Glutamatergic neuron (in vitro differentiated cells): Measurements from ENCODE around the gene TNFRSF25. TPM values are rescaled to one million over a fixed set of nuclear protein-coding genes. Genes with fewer than 3 reads are reported as not detected.

ENCODE experiments used
- DNase-seq: peaks from one replicate; pipeline ENCODE4 v3.0.0; 2022
- H3K27ac Mint-ChIP-seq: one replicate; pipeline ENCODE4 v1.8.0; 2020; ENCODE audit warnings: mild to moderate bottlenecking, mixed read lengths, inconsistent platforms; ENCODE audit not compliant: unreplicated experiment
- H3K27me3 Mint-ChIP-seq: one replicate; pipeline ENCODE4 v1.8.0; 2020; ENCODE audit warnings: mild to moderate bottlenecking, moderate library complexity, mixed read lengths, inconsistent platforms; ENCODE audit not compliant: unreplicated experiment
- H3K36me3 Mint-ChIP-seq: one replicate; pipeline ENCODE4 v1.8.0; 2020; ENCODE audit warnings: mild to moderate bottlenecking, mixed read lengths, inconsistent platforms; ENCODE audit not compliant: unreplicated experiment
- H3K4me1 Mint-ChIP-seq: one replicate; pipeline ENCODE4 v1.8.0; 2020; ENCODE audit warnings: mild to moderate bottlenecking, low read depth, mixed read lengths, inconsistent platforms; ENCODE audit not compliant: unreplicated experiment
- H3K4me3 Mint-ChIP-seq: one replicate; pipeline ENCODE4 v1.8.0; 2020; ENCODE audit warnings: mild to moderate bottlenecking, mixed read lengths, inconsistent platforms; ENCODE audit not compliant: unreplicated experiment
- H3K9me3 Mint-ChIP-seq: one replicate; pipeline ENCODE4 v1.8.0; 2020; ENCODE audit warnings: mild to moderate bottlenecking, moderate library complexity, mixed read lengths, inconsistent platforms; ENCODE audit not compliant: unreplicated experiment
- microRNA-seq: library from miRNA; unstranded; fragments of <30 nt; microRNA quantifications from one replicate; pipeline ENCODE4, GENCODE V29; 2020; ENCODE audit not compliant: unreplicated experiment
- total RNA-seq: library from RNA; stranded (reverse); fragmentation: NEBNext Ultra II Directional; extraction: Animal tissue kit (Norgen Biotek cat#: 25700); gene quantifications from one replicate; pipeline ENCODE4 v1.2.1, GENCODE V29; 2021; ENCODE audit not compliant: unreplicated experiment
- TF ChIP-seq, protein P1 (sequence below): fragments of 200-600 bp; sonication (generic); IDR thresholded peaks from one replicate; pipeline ENCODE4 v1.5.0; 2021; ENCODE audit not compliant: partially characterized antibody, unreplicated experiment

Gene TNFRSF25
- total RNA-seq, 1 donor from 2014 or later = 47.5 TPM

DNA sequence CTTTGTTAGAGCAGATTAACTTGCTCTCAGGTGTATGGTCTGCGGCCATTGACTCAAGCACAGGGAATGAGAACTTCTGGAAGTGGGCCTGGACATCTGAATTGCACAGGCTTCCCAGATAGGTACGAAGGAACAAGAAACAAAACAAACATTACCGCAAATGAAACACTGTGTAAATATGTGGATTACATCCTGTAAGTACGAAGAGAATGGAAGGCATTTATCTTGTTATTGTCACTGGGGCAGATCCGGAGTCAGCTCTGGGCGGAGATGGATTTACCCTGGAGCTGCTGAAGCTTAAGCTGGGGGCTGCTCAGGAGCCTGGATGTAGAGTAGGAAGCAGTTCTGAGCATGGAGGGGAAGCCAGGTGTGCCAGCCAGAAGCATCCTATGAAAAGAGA is 53.1 kb downstream of the TNFRSF25 start:
- Mint-ChIP-seq H3K9me3 (peaks cover 4% of the 10 kb centered on the region), H3K27me3 (peaks cover 12% of the 10 kb centered on the region), H3K4me3 (no peak overlapping the region), H3K36me3 (no peaks in the 10 kb centered on the region), H3K4me1 (peaks cover 8% of the 10 kb centered on the region), H3K27ac (no peak overlapping the region)
- no peak for DNase-seq
- TF ChIP-seq, protein P1, sequence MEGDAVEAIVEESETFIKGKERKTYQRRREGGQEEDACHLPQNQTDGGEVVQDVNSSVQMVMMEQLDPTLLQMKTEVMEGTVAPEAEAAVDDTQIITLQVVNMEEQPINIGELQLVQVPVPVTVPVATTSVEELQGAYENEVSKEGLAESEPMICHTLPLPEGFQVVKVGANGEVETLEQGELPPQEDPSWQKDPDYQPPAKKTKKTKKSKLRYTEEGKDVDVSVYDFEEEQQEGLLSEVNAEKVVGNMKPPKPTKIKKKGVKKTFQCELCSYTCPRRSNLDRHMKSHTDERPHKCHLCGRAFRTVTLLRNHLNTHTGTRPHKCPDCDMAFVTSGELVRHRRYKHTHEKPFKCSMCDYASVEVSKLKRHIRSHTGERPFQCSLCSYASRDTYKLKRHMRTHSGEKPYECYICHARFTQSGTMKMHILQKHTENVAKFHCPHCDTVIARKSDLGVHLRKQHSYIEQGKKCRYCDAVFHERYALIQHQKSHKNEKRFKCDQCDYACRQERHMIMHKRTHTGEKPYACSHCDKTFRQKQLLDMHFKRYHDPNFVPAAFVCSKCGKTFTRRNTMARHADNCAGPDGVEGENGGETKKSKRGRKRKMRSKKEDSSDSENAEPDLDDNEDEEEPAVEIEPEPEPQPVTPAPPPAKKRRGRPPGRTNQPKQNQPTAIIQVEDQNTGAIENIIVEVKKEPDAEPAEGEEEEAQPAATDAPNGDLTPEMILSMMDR = no peak

Small RNA genes lying within 50 kb of the gene (microRNA-seq; reads per million reads assigned to microRNA genes)
- gene MIR4252 = not detected

Other genes with a start within 250 kb of the TNFRSF25 start
- gene ICMT, start 230.2 kb downstream of the TNFRSF25 start, total RNA-seq = 55.5 TPM
- 0.66 TPM for gene HES3, start 222.0 kb downstream of the TNFRSF25 start, total RNA-seq
- 174 TPM for gene GPR153, start 205.1 kb downstream of the TNFRSF25 start, total RNA-seq
- 175 TPM for gene ACOT7, start 72.4 kb downstream of the TNFRSF25 start, total RNA-seq
- 54.6 TPM for gene HES2, start 46.3 kb downstream of the TNFRSF25 start, total RNA-seq
- 25.7 TPM for gene ESPN, start 41.4 kb downstream of the TNFRSF25 start, total RNA-seq
- 53.0 TPM for gene PLEKHG5, start 25.5 kb upstream of the TNFRSF25 start, total RNA-seq
- 34.5 TPM for gene NOL9, start 88.3 kb upstream of the TNFRSF25 start, total RNA-seq
- not detected for gene TAS1R1, start 89.1 kb upstream of the TNFRSF25 start, total RNA-seq
- 39.0 TPM for gene ZBTB48, start 113.8 kb upstream of the TNFRSF25 start, total RNA-seq
- 9.2 TPM for gene KLHL21, start 136.7 kb upstream of the TNFRSF25 start, total RNA-seq
- gene PHF13, start 147.6 kb upstream of the TNFRSF25 start, total RNA-seq = 13.2 TPM
- gene THAP3, start 158.7 kb upstream of the TNFRSF25 start, total RNA-seq = 30.2 TPM
- gene DNAJC11, start 235.6 kb upstream of the TNFRSF25 start, total RNA-seq = 74.1 TPM